KBM-7 (cell line): ENCODE data around the gene GGPS1.
"Not testable (repeated sequence)": the region's sequence is repeated elsewhere in the genome, so short reads cannot be mapped to it uniquely, and the experiment has no call there.

ENCODE experiments used
- DNase-seq: peaks from one replicate; pipeline ENCODE4 v3.0.0-alpha.2; 2015
- in situ Hi-C: fragments of 300-500 bp; cut with MboI; formaldehyde crosslinking; loops from 2 replicates; pipeline ENCODE4 v1.14.3; 2020; ENCODE audit warnings: low sequenced_read_pairs, low pct_unique_long_range_greater_than_20kb, mixed read lengths

Gene GGPS1

GRCh38 chr1:235378134-235378735 is 49.9 kb downstream of the GGPS1 start:
- in situ Hi-C loops, DNase-seq: not testable (repeated sequence)

GRCh38 chr1:235381955-235382739 is 53.8 kb downstream of the GGPS1 start:
- in situ Hi-C loops, DNase-seq: not testable (repeated sequence)

- DNase-seq, in situ Hi-C loops: not testable (repeated sequence)
Observed at GRCh38 chr1:235385633-235386032, 57.3 kb downstream of the GGPS1 start.

DNA sequence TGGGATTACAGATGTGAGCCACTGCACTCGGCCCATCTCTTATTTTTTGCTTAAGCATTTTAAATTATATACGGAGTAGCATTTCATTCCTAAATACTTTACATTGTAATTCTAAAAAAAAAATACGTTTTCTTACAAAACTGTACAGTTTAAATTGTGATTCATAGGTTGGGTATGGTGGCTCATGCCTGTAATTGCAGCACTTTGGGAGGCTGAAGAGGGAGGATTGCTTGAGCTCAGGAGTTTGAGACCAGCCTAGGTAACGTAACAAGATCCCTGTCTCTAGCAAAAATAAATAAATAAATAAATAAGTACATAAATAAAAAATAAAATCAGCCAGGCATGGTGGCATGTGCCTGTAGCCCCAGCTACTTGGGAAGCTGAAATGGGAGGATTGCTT is 63.5 kb downstream of the GGPS1 start:
- no peak for DNase-seq
- in situ Hi-C loops, result no loop called here
